Measurements from ENCODE around the gene NELFB.

The NELFB gene

GRCh38 chr9:137305060-137305797 lies 50.1 kb downstream of the NELFB start:
- peak; percentile 49 to 52 for DNase-seq

- no peak for DNase-seq
These were observed 50.6 kb downstream of the NELFB start for GRCh38 chr9:137305798-137306065.

GRCh38 chr9:137306066-137306849 lies 51.1 kb downstream of the NELFB start:
- no peak for DNase-seq

- DNase-seq: no peak
These were observed 51.7 kb downstream of the NELFB start for GRCh38 chr9:137306850-137307254.

- no peak for DNase-seq
These were observed 52.3 kb downstream of the NELFB start for GRCh38 chr9:137307255-137308056.

- DNase-seq: no peak
These were observed 53.0 kb downstream of the NELFB start for GRCh38 chr9:137308057-137308619.

GRCh38 chr9:137309368-137310188 lies 54.5 kb downstream of the NELFB start:
- no peak for DNase-seq

GRCh38 chr9:137310189-137311052 lies 55.3 kb downstream of the NELFB start:
- no peak for DNase-seq

- peak in 1 of 2 experiments; percentile 31 for DNase-seq
These were observed 56.3 kb downstream of the NELFB start for GRCh38 chr9:137311171-137311985.

- DNase-seq: no peak
These were observed 57.1 kb downstream of the NELFB start for GRCh38 chr9:137311986-137312851.

GRCh38 chr9:137312852-137313325 lies 57.8 kb downstream of the NELFB start:
- no peak for DNase-seq

- DNase-seq: no peak
These were observed 58.3 kb downstream of the NELFB start for GRCh38 chr9:137313326-137313936.

GRCh38 chr9:137313956-137314560 lies 58.9 kb downstream of the NELFB start:
- DNase-seq: no peak

- no peak for DNase-seq
These were observed 59.7 kb downstream of the NELFB start for GRCh38 chr9:137314561-137315560.

- DNase-seq: no peak
These were observed 60.5 kb downstream of the NELFB start for GRCh38 chr9:137315581-137316011.

GRCh38 chr9:137316012-137316981 lies 61.2 kb downstream of the NELFB start:
- no peak for DNase-seq

All from activated CD4-positive, alpha-beta T cell treated with anti-CD3 and anti-CD28 coated beads, Interleukin-2, amount 50 U/mL, for 4 hours (primary cell).